ENCODE data around the gene PTPRA. TPM values are rescaled to one million over a fixed set of nuclear protein-coding genes. Genes with fewer than 3 reads are reported as not detected.

Gene PTPRA
- total RNA-seq, 1 donor from 2014 or later, result 63.3 TPM

GRCh38 chr20:2948968-2949367 is 75.7 kb downstream of the PTPRA start:
- TF ChIP-seq CTCF (IDR thresholded peaks at IDR 0.05), result no peak
- ATAC-seq (no peak), DNase-seq (no peak)
- no peak overlapping the region for H3K4me3 ChIP-seq
- intact Hi-C loops (cut with DNase I), result no loop called here
- H3K27me3 ChIP-seq (ENCODE audit: low read depth), result no peaks in the 10 kb centered on the region
- peaks cover 15% of the 10 kb centered on the region for H3K4me1 ChIP-seq
- H3K36me3 ChIP-seq, result peaks cover 9% of the 10 kb centered on the region
- H3K27ac ChIP-seq, result no peak overlapping the region
- H3K9me3 ChIP-seq, result no peaks in the 10 kb centered on the region

GRCh38 chr20:2952766-2953165 is 79.5 kb downstream of the PTPRA start:
- intact Hi-C loops (cut with DNase I), result no loop called here
- Histone ChIP-seq H3K27ac (no peak overlapping the region), H3K27me3 (ENCODE audit: low read depth) (no peaks in the 10 kb centered on the region), H3K36me3 (peaks cover 9% of the 10 kb centered on the region), H3K4me3 (no peak overlapping the region), H3K4me1 (peaks cover 4% of the 10 kb centered on the region), H3K9me3 (no peaks in the 10 kb centered on the region)
- no peak for ATAC-seq
- no peak for TF ChIP-seq CTCF (IDR thresholded peaks at IDR 0.05)
- DNase-seq, result no peak

GRCh38 chr20:2955257-2955970 is 82.1 kb downstream of the PTPRA start:
- TF ChIP-seq CTCF (IDR thresholded peaks at IDR 0.05), result no peak

GRCh38 chr20:2956480-2956879 is 83.2 kb downstream of the PTPRA start:
- Histone ChIP-seq H3K9me3 (no peaks in the 10 kb centered on the region), H3K4me1 (no peaks in the 10 kb centered on the region), H3K4me3 (no peak overlapping the region), H3K27ac (no peak overlapping the region), H3K27me3 (ENCODE audit: low read depth) (no peaks in the 10 kb centered on the region), H3K36me3 (peaks cover 9% of the 10 kb centered on the region)
- no peak for DNase-seq
- ATAC-seq, result no peak
- intact Hi-C loops (cut with DNase I), result no loop called here
- no peak for TF ChIP-seq CTCF (IDR thresholded peaks at IDR 0.05)

More at GRCh38 chr20:2955257-2955970, 82.1 kb downstream of the PTPRA start:
- no peak overlapping the region for H3K27ac ChIP-seq
- no peaks in the 10 kb centered on the region for H3K9me3 ChIP-seq
- no peaks in the 10 kb centered on the region for H3K4me1 ChIP-seq
- DNase-seq, result no peak
- H3K4me3 ChIP-seq, result no peak overlapping the region
- intact Hi-C loops (cut with DNase I), result no loop called here
- H3K27me3 ChIP-seq (ENCODE audit: low read depth), result no peaks in the 10 kb centered on the region
- H3K36me3 ChIP-seq, result peaks cover 16% of the 10 kb centered on the region
- ATAC-seq, result no peak

- peaks cover 51% of the 10 kb centered on the region for H3K36me3 ChIP-seq
- DNase-seq (no peak), ATAC-seq (no peak)
- TF ChIP-seq CTCF (IDR thresholded peaks at IDR 0.05), result no peak
- no peaks in the 10 kb centered on the region for H3K27me3 ChIP-seq (ENCODE audit: low read depth)
- intact Hi-C loops (cut with DNase I), result no loop called here
- H3K4me1 ChIP-seq, result no peaks in the 10 kb centered on the region
- no peaks in the 10 kb centered on the region for H3K9me3 ChIP-seq
- H3K27ac ChIP-seq, result no peak overlapping the region
- H3K4me3 ChIP-seq, result no peak overlapping the region
Measured at GRCh38 chr20:2967841-2968240, 94.6 kb downstream of the PTPRA start.

Data from lower lobe of right lung (tissue), 2 donors.